GM18498 (cell line): ENCODE measurements around the gene PHF2.

Experiments used
- ATAC-seq: cut with Tn5 transposase; IDR thresholded peaks from one replicate; pipeline ENCODE4 v1.9.1; 2021; ENCODE audit warnings: mild to moderate bottlenecking, moderate library complexity; ENCODE audit not compliant: unreplicated experiment

The PHF2 gene

GRCh38 chr9:93693129-93693528 lies 116.7 kb downstream of the PHF2 start:
- ATAC-seq: no peak

GRCh38 chr9:93697352-93698139 lies 121.2 kb downstream of the PHF2 start:
- ATAC-seq: no peak

- no peak for ATAC-seq
Measured at GRCh38 chr9:93698140-93698908, 121.9 kb downstream of the PHF2 start.

- ATAC-seq: no peak
Measured at GRCh38 chr9:93699650-93700049, 123.3 kb downstream of the PHF2 start.

GRCh38 chr9:93701494-93702218 lies 125.3 kb downstream of the PHF2 start:
- ATAC-seq: no peak

GRCh38 chr9:93702261-93702660 lies 125.9 kb downstream of the PHF2 start:
- no peak for ATAC-seq

- no peak for ATAC-seq
Measured at GRCh38 chr9:93708289-93708986, 132.1 kb downstream of the PHF2 start.

- ATAC-seq: no peak
Measured at GRCh38 chr9:93708987-93709302, 132.6 kb downstream of the PHF2 start.

- no peak for ATAC-seq
Measured at GRCh38 chr9:93709600-93710369, 133.4 kb downstream of the PHF2 start.

- ATAC-seq: no peak
Measured at GRCh38 chr9:93710370-93710723, 134.0 kb downstream of the PHF2 start.

GRCh38 chr9:93711002-93711401 lies 134.6 kb downstream of the PHF2 start:
- no peak for ATAC-seq

- ATAC-seq: no peak
Measured at GRCh38 chr9:93712896-93713295, 136.5 kb downstream of the PHF2 start.

GRCh38 chr9:93713716-93714115 lies 137.3 kb downstream of the PHF2 start:
- ATAC-seq: no peak

- ATAC-seq: no peak
Measured at GRCh38 chr9:93721417-93721965, 145.1 kb downstream of the PHF2 start.

- no peak for ATAC-seq
Measured at GRCh38 chr9:93724852-93725251, 148.5 kb downstream of the PHF2 start.

GRCh38 chr9:93725382-93725781 lies 149.0 kb downstream of the PHF2 start:
- no peak for ATAC-seq

- no peak for ATAC-seq
Measured at GRCh38 chr9:93726147-93726546, 149.8 kb downstream of the PHF2 start.
